ENCODE results near the gene DPP10. TPM values are rescaled to one million over a fixed set of nuclear protein-coding genes. Genes with fewer than 3 reads are reported as not detected.
A peak's percentile ranks its signal among the peaks of the same experiment; 100 is the strongest.

Gene DPP10
- total RNA-seq, 1 donor from 2014 or later, result 15.1 TPM

DNA sequence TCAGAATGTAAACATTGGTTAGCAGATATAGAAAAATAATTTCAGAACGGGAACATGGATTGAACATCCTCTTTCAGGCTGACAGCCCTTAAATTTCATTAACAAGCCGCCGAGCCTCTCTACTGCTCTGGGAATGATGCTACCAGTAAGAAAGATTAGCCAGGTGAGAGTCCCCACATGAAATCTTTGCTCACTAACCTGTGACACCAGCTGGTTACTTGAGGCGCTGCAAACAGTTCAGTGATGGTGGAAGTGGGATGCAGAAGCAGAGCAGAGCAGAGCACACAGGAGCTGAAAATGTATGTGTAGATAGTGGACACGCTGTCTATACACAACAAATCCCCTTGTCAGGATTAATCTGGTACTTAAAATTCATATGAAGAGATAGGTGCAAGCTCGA, 721.1 kb downstream of the DPP10 start:
- H3K4me1 Mint-ChIP-seq (ENCODE audit: low read depth, unreplicated experiment), result peaks cover 9% of the 10 kb centered on the region
- H3K9me3 Mint-ChIP-seq (ENCODE audit: unreplicated experiment), result peaks cover 3% of the 10 kb centered on the region
- peak overlapping the region; percentile 4 for H3K27ac Mint-ChIP-seq (ENCODE audit: unreplicated experiment)
- TF ChIP-seq, protein P1, sequence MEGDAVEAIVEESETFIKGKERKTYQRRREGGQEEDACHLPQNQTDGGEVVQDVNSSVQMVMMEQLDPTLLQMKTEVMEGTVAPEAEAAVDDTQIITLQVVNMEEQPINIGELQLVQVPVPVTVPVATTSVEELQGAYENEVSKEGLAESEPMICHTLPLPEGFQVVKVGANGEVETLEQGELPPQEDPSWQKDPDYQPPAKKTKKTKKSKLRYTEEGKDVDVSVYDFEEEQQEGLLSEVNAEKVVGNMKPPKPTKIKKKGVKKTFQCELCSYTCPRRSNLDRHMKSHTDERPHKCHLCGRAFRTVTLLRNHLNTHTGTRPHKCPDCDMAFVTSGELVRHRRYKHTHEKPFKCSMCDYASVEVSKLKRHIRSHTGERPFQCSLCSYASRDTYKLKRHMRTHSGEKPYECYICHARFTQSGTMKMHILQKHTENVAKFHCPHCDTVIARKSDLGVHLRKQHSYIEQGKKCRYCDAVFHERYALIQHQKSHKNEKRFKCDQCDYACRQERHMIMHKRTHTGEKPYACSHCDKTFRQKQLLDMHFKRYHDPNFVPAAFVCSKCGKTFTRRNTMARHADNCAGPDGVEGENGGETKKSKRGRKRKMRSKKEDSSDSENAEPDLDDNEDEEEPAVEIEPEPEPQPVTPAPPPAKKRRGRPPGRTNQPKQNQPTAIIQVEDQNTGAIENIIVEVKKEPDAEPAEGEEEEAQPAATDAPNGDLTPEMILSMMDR (IDR thresholded peaks at IDR 0.05; ENCODE audit: partially characterized antibody, unreplicated experiment), result no peak
- H3K36me3 Mint-ChIP-seq (ENCODE audit: unreplicated experiment), result no peaks in the 10 kb centered on the region
- peak overlapping the region; percentile 87 for H3K4me3 Mint-ChIP-seq (ENCODE audit: unreplicated experiment)
- DNase-seq, result no peak
- peaks cover 13% of the 10 kb centered on the region for H3K27me3 Mint-ChIP-seq (ENCODE audit: unreplicated experiment)

DNA sequence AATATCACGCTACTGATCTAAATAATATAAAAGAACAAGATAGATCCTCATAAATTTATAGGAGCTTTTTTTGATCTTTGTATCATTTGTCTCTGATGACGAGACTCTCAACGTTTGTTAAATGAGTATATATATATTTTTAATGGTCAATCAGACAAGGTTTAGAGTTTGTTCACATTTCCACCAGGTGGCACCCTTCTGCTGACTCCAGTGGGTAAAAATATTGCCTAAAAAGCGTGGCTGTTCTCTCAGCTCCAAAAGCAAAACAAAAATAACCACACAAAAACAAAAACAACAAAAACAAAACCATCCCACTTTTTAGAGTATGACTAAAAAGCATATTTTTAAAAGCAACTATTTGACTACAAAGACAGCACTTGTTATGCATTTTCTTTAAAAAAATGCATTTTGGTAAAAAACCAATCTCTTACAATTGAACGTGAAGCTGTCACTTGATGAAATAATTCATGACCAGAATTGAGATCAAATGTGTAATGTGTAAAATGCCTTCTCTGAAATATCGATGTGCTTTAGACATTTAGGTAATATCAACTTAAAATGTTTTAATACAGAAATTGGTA, 723.2 kb downstream of the DPP10 start:
- H3K4me1 Mint-ChIP-seq (ENCODE audit: low read depth, unreplicated experiment), result peaks cover 9% of the 10 kb centered on the region
- H3K36me3 Mint-ChIP-seq (ENCODE audit: unreplicated experiment), result no peaks in the 10 kb centered on the region
- peaks cover 12% of the 10 kb centered on the region for H3K27me3 Mint-ChIP-seq (ENCODE audit: unreplicated experiment)
- no peak overlapping the region for H3K27ac Mint-ChIP-seq (ENCODE audit: unreplicated experiment)
- peaks cover 3% of the 10 kb centered on the region for H3K9me3 Mint-ChIP-seq (ENCODE audit: unreplicated experiment)
- H3K4me3 Mint-ChIP-seq (ENCODE audit: unreplicated experiment), result no peak overlapping the region
- no peak for DNase-seq
- TF ChIP-seq, protein P1 (IDR thresholded peaks at IDR 0.05; ENCODE audit: partially characterized antibody, unreplicated experiment), result peak; percentile 77

DNA sequence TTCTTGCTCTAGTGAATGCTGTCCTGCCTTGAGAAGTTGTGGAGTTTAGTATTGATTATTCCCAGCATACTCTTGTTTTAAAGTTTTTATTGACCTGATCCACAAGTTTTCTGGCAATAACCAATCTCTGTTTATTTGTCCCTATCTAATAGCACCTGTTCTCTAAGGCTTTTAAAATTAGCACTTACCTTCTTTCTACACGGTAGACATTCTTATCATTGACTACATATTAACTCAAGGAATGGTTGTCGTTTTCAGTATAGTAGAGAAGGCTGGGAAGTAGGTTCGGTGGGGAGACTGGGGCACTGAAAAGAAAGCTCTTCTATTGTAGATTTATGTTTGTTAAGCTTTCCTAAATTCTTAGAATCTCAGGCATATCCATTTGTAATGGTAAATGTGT, 726.0 kb downstream of the DPP10 start:
- Mint-ChIP-seq H3K9me3 (ENCODE audit: unreplicated experiment) (no peaks in the 10 kb centered on the region), H3K36me3 (ENCODE audit: unreplicated experiment) (no peaks in the 10 kb centered on the region), H3K4me1 (ENCODE audit: low read depth, unreplicated experiment) (peaks cover 3% of the 10 kb centered on the region), H3K27ac (ENCODE audit: unreplicated experiment) (no peak overlapping the region), H3K27me3 (ENCODE audit: unreplicated experiment) (peaks cover under 1% of the 10 kb centered on the region), H3K4me3 (ENCODE audit: unreplicated experiment) (no peak overlapping the region)
- DNase-seq, result no peak
- TF ChIP-seq, protein P1 (IDR thresholded peaks at IDR 0.05; ENCODE audit: partially characterized antibody, unreplicated experiment), result no peak

DNA sequence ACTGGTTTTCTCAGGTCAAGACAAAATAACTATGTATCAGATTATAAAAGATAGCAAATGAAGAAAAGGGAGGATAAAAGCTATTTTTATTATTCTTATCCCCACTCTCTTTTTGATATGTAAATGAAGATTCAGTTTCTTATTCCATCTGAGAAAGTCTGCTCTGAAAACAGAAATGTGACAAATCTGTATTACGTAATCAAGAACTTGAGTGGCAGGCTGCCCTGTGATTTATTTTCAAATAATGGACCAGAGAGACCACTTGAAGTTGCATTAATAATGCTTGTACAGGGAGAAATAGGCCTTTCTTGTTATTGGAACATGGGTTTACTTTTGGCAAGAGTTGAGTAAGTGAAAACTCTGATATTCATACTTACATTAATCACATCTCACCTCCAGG, 727.4 kb downstream of the DPP10 start:
- TF ChIP-seq, protein P1 (IDR thresholded peaks at IDR 0.05; ENCODE audit: partially characterized antibody, unreplicated experiment), result no peak
- Mint-ChIP-seq H3K4me1 (ENCODE audit: low read depth, unreplicated experiment) (no peaks in the 10 kb centered on the region), H3K4me3 (ENCODE audit: unreplicated experiment) (no peak overlapping the region), H3K27me3 (ENCODE audit: unreplicated experiment) (no peaks in the 10 kb centered on the region), H3K9me3 (ENCODE audit: unreplicated experiment) (no peaks in the 10 kb centered on the region), H3K27ac (ENCODE audit: unreplicated experiment) (no peak overlapping the region), H3K36me3 (ENCODE audit: unreplicated experiment) (no peaks in the 10 kb centered on the region)
- no peak for DNase-seq

DNA sequence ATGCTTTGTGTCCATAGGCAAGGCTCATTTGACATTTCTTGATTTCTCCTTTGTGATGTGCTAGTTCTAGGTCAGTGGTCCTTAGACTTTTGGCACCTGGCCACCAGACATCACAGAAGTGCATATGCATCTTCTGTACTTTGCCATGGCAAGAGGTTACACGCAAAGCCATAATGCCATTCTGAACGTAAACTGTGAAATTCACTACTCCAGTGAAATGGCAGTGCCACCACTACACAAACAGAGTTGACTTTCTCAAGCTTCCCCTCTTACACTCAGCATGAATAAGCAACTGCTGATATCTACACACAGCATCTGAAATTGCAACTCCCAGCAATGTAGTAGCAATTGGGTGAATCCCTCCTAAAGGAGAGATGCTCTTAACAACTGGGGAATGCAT, 729.3 kb downstream of the DPP10 start:
- Mint-ChIP-seq H3K27me3 (ENCODE audit: unreplicated experiment) (no peaks in the 10 kb centered on the region), H3K4me1 (ENCODE audit: low read depth, unreplicated experiment) (no peaks in the 10 kb centered on the region), H3K4me3 (ENCODE audit: unreplicated experiment) (no peak overlapping the region), H3K27ac (ENCODE audit: unreplicated experiment) (no peak overlapping the region), H3K36me3 (ENCODE audit: unreplicated experiment) (no peaks in the 10 kb centered on the region), H3K9me3 (ENCODE audit: unreplicated experiment) (no peaks in the 10 kb centered on the region)
- no peak for DNase-seq
- TF ChIP-seq, protein P1 (IDR thresholded peaks at IDR 0.05; ENCODE audit: partially characterized antibody, unreplicated experiment), result no peak
